Esophagus (tissue), 2 donors: Measurements from ENCODE around the gene DYNC1H1. TPM values are rescaled to one million over a fixed set of nuclear protein-coding genes. Genes with fewer than 3 reads are reported as not detected.
"Not testable (repeated sequence)": the region's sequence is repeated elsewhere in the genome, so short reads cannot be mapped to it uniquely, and the experiment has no call there.

ENCODE experiments used
- H3K27ac ChIP-seq, 2 donors: one replicate each; pipeline ENCODE4 v1.5.1; 2013; ENCODE audit warnings: low read depth in 2 of 2, mild to moderate bottlenecking in 2 of 2, inconsistent platforms in 1 of 2, low read length in 1 of 2, moderate library complexity in 1 of 2
- H3K27me3 ChIP-seq, 2 donors: one replicate each; pipeline ENCODE4 v1.6.1; 2013; ENCODE audit warnings: low read length in 2 of 2, control low read depth in 1 of 2, mild to moderate bottlenecking in 1 of 2; ENCODE audit not compliant: insufficient read depth in 2 of 2, control insufficient read depth in 1 of 2
- H3K36me3 ChIP-seq, 2 donors: one replicate each; pipeline ENCODE4 v1.6.1; 2013; ENCODE audit warnings: low read length in 1 of 2; ENCODE audit not compliant: control insufficient read depth in 2 of 2, insufficient read depth in 2 of 2
- H3K4me1 ChIP-seq, 2 donors: one replicate each; pipeline ENCODE4 v1.6.1; 2013; ENCODE audit warnings: low read length in 1 of 2; ENCODE audit not compliant: control insufficient read depth in 2 of 2, insufficient read depth in 2 of 2
- H3K4me3 ChIP-seq, 2 donors: one replicate each; pipeline ENCODE4 v1.5.1; 2013; ENCODE audit warnings: low read length in 2 of 2, mild to moderate bottlenecking in 2 of 2, low read depth in 1 of 2, moderate library complexity in 1 of 2
- H3K9me3 ChIP-seq, 2 donors: one replicate each; pipeline ENCODE4 v1.6.1; 2013; ENCODE audit warnings: mild to moderate bottlenecking in 2 of 2, low read depth in 1 of 2, low read length in 1 of 2, moderate library complexity in 1 of 2; ENCODE audit not compliant: control insufficient read depth in 2 of 2, insufficient read depth in 1 of 2
- WGBS, 2 donors: extraction: QIAGEN DNeasy Blood & Tissue Kit; methylation state at CpG; one replicate each; pipeline ENCODE4 v1.1.7; 2013; 5-methylcytosine and 5-hydroxymethylcytosine counted together
- polyA plus RNA-seq, 2 donors: library from polyadenylated mRNA; stranded (reverse); fragments of 200-250 nt; gene quantifications; one replicate each; pipeline ENCODE4 v1.2.3, GENCODE V29; 2013
- donor health status: healthy with polysubstance abuse.
- donor health status: Bipolar disorder and iron deficiency.

The DYNC1H1 gene
- polyA plus RNA-seq, 2 donors: 115 to 116 TPM

- Histone ChIP-seq H3K9me3 (no peaks in the 10 kb centered on the region), H3K4me1 (no peaks in the 10 kb centered on the region), H3K27me3 (no peaks in the 10 kb centered on the region), H3K36me3 (peaks cover 23 to 24% of the 10 kb centered on the region in 2 donors), H3K4me3 (no peak overlapping the region), H3K27ac (no peak overlapping the region)
- 88 to 90% methylated on average over 6 of the region's 6 CpGs for WGBS, 2 donors
Observed at GRCh38 chr14:101982621-101983020, 18.2 kb downstream of the DYNC1H1 start.

- WGBS, 2 donors: 96 to 97% methylated on average over 7 to 12 of the region's 12 CpGs
- H3K27me3 ChIP-seq, H3K4me3 ChIP-seq, H3K27ac ChIP-seq, H3K4me1 ChIP-seq, H3K9me3 ChIP-seq: not testable (repeated sequence)
- peaks cover 31 to 38% of the 10 kb centered on the region in 2 donors for H3K36me3 ChIP-seq
Observed at GRCh38 chr14:101984831-101985230, 20.5 kb downstream of the DYNC1H1 start.

GRCh38 chr14:101985957-101986356, 21.6 kb downstream of the DYNC1H1 start:
- no peaks in the 10 kb centered on the region for H3K9me3 ChIP-seq
- WGBS, 2 donors: 93 to 94% methylated on average over 16 of the region's 16 CpGs
- no peak overlapping the region for H3K4me3 ChIP-seq
- H3K27me3 ChIP-seq: no peaks in the 10 kb centered on the region
- no peak overlapping the region for H3K27ac ChIP-seq
- peaks cover 34 to 42% of the 10 kb centered on the region in 2 donors for H3K36me3 ChIP-seq
- no peaks in the 10 kb centered on the region for H3K4me1 ChIP-seq

GRCh38 chr14:101986953-101987352, 22.6 kb downstream of the DYNC1H1 start:
- 84 to 89% methylated on average over 7 of the region's 7 CpGs for WGBS, 2 donors
- H3K27ac ChIP-seq: no peak overlapping the region
- H3K9me3 ChIP-seq: no peaks in the 10 kb centered on the region
- peaks cover 31 to 41% of the 10 kb centered on the region in 2 donors for H3K36me3 ChIP-seq
- no peaks in the 10 kb centered on the region for H3K4me1 ChIP-seq
- no peaks in the 10 kb centered on the region for H3K27me3 ChIP-seq
- no peak overlapping the region for H3K4me3 ChIP-seq

GRCh38 chr14:101988377-101988776, 24.0 kb downstream of the DYNC1H1 start:
- H3K36me3 ChIP-seq: peaks cover 38 to 54% of the 10 kb centered on the region in 2 donors

GRCh38 chr14:101991352-101991751, 27.0 kb downstream of the DYNC1H1 start:
- Histone ChIP-seq H3K4me1 (no peaks in the 10 kb centered on the region), H3K4me3 (no peak overlapping the region), H3K9me3 (no peaks in the 10 kb centered on the region), H3K36me3 (peaks cover 35 to 56% of the 10 kb centered on the region in 2 donors), H3K27me3 (no peaks in the 10 kb centered on the region), H3K27ac (no peak overlapping the region)
- WGBS, 2 donors: 79 to 80% methylated on average over 5 of the region's 5 CpGs

More at GRCh38 chr14:101988377-101988776, 24.0 kb downstream of the DYNC1H1 start:
- H3K27ac ChIP-seq: no peak overlapping the region
- H3K27me3 ChIP-seq: no peaks in the 10 kb centered on the region
- 90 to 92% methylated on average over 6 of the region's 6 CpGs for WGBS, 2 donors
- H3K4me3 ChIP-seq: no peak overlapping the region
- H3K9me3 ChIP-seq: no peaks in the 10 kb centered on the region
- no peaks in the 10 kb centered on the region for H3K4me1 ChIP-seq

- H3K27ac ChIP-seq: no peak overlapping the region
- peaks cover 32 to 55% of the 10 kb centered on the region in 2 donors for H3K36me3 ChIP-seq
- WGBS, 2 donors: 88 to 89% methylated on average over 7 of the region's 7 CpGs
- H3K4me1 ChIP-seq: no peaks in the 10 kb centered on the region
- H3K4me3 ChIP-seq: no peak overlapping the region
- H3K27me3 ChIP-seq: no peaks in the 10 kb centered on the region
- H3K9me3 ChIP-seq: no peaks in the 10 kb centered on the region
Observed at GRCh38 chr14:101992708-101993107, 28.3 kb downstream of the DYNC1H1 start.

GRCh38 chr14:101997429-101998336, 33.3 kb downstream of the DYNC1H1 start:
- Histone ChIP-seq H3K4me1 (no peaks in the 10 kb centered on the region), H3K4me3 (no peak overlapping the region), H3K9me3 (no peaks in the 10 kb centered on the region), H3K36me3 (peaks cover 50 to 51% of the 10 kb centered on the region in 2 donors), H3K27ac (no peak overlapping the region), H3K27me3 (no peaks in the 10 kb centered on the region)
- 93 to 94% methylated on average over 18 of the region's 18 CpGs for WGBS, 2 donors

GRCh38 chr14:102000902-102001301, 36.5 kb downstream of the DYNC1H1 start:
- no peaks in the 10 kb centered on the region for H3K9me3 ChIP-seq
- H3K36me3 ChIP-seq: peaks cover 40 to 45% of the 10 kb centered on the region in 2 donors
- H3K27ac ChIP-seq: no peak overlapping the region
- H3K27me3 ChIP-seq: no peaks in the 10 kb centered on the region
- 89 to 91% methylated on average over 12 of the region's 12 CpGs for WGBS, 2 donors
- no peaks in the 10 kb centered on the region for H3K4me1 ChIP-seq
- H3K4me3 ChIP-seq: no peak overlapping the region

GRCh38 chr14:102005336-102005735, 41.0 kb downstream of the DYNC1H1 start:
- WGBS, 2 donors: 88 to 90% methylated on average over 9 of the region's 9 CpGs
- peaks cover 33 to 53% of the 10 kb centered on the region in 2 donors for H3K36me3 ChIP-seq
- no peaks in the 10 kb centered on the region for H3K4me1 ChIP-seq
- H3K9me3 ChIP-seq: no peaks in the 10 kb centered on the region
- H3K27me3 ChIP-seq: no peaks in the 10 kb centered on the region
- no peak overlapping the region for H3K4me3 ChIP-seq
- H3K27ac ChIP-seq: no peak overlapping the region
